NCI-H2107 treated with DMSO at 0.1 percent for 48 hours (cell line): ENCODE measurements around the gene MBP.
"Not testable (repeated sequence)": the region's sequence is repeated elsewhere in the genome, so short reads cannot be mapped to it uniquely, and the experiment has no call there.

ENCODE experiments used
- DNase-seq: peaks from one replicate; lab custom pipeline; 2025; ENCODE audit not compliant: unreplicated experiment; lab: John Stamatoyannopoulos, UW

Gene MBP

GRCh38 chr18:76991021-76991688, 141.4 kb downstream of the MBP start:
- DNase-seq, result no peak

- not testable (repeated sequence) for DNase-seq
Observed at GRCh38 chr18:76990343-76991020, 142.1 kb downstream of the MBP start.

- no peak for DNase-seq
Observed at GRCh38 chr18:76989647-76990190, 142.9 kb downstream of the MBP start.

GRCh38 chr18:76988827-76989646, 143.5 kb downstream of the MBP start:
- no peak for DNase-seq

GRCh38 chr18:76988031-76988826, 144.4 kb downstream of the MBP start:
- DNase-seq, result no peak

- DNase-seq, result no peak
Observed at GRCh38 chr18:76986406-76986805, 146.2 kb downstream of the MBP start.

GRCh38 chr18:76985951-76986236, 146.7 kb downstream of the MBP start:
- no peak for DNase-seq

- DNase-seq, result no peak
Observed at GRCh38 chr18:76985156-76985950, 147.2 kb downstream of the MBP start.

- DNase-seq, result no peak
Observed at GRCh38 chr18:76984193-76985155, 148.1 kb downstream of the MBP start.

GRCh38 chr18:76983613-76984051, 149.0 kb downstream of the MBP start:
- DNase-seq, result no peak

GRCh38 chr18:76982841-76983583, 149.6 kb downstream of the MBP start:
- peak; percentile 89 for DNase-seq

- DNase-seq, result no peak
Observed at GRCh38 chr18:76982038-76982437, 150.5 kb downstream of the MBP start.

- peak; percentile 76 for DNase-seq
Observed at GRCh38 chr18:76981396-76981968, 151.1 kb downstream of the MBP start.

GRCh38 chr18:76980663-76981395, 151.8 kb downstream of the MBP start:
- peak; percentile 76 for DNase-seq

GRCh38 chr18:76979906-76980305, 152.7 kb downstream of the MBP start:
- no peak for DNase-seq

GRCh38 chr18:76979111-76979751, 153.4 kb downstream of the MBP start:
- DNase-seq, result no peak

- DNase-seq, result no peak
Observed at GRCh38 chr18:76978616-76979015, 154.0 kb downstream of the MBP start.
